Esophagus muscularis mucosa (tissue), 3 donors: ENCODE data around the gene LRRC7.

ENCODE experiments used
- POLR2A ChIP-seq: fragments of 450-650 bp; IDR thresholded peaks from one replicate; pipeline ENCODE4 v1.6.1; 2017; ENCODE audit warnings: antibody characterized with exemption, moderate library complexity, mild to moderate bottlenecking, low read depth
- POLR2AphosphoS5 ChIP-seq, 2 donors: sonication (generic); formaldehyde crosslinking; IDR thresholded peaks; one replicate each; pipeline ENCODE4 v1.6.1; 2017; ENCODE audit warnings: antibody characterized with exemption in 2 of 2
- TF ChIP-seq, protein P1 (sequence below), 3 experiments: fragments of 200-600 bp in 2 of 3; fragments of 450-650 bp in 1 of 3; sonication (generic) in 2 of 3; IDR thresholded peaks; one replicate each; pipeline ENCODE4 v1.5.1; 2017 to 2019; ENCODE audit warnings: antibody characterized with exemption in 3 of 3, mild to moderate bottlenecking in 2 of 3, moderate library complexity in 1 of 3

DNA sequence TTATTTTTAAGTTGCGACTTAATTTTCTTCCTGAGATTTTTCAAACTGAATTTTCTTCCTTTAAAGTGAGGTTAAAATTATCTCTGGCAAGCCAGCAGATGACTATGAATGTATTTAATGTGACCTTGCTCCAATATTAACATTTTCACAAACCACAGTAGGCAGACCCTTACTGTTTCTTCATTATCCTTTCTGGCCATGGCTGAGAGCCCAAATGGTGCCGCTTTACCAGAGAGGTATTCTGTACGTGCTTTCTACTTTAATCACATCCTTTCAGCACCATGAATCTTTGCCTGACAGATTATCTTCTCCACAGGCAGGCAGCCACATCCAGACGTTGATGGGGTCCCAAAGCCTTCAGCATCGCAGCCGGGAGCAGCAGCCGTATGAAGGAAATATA lies 508.0 kb downstream of the LRRC7 start:
- TF ChIP-seq, protein P1, sequence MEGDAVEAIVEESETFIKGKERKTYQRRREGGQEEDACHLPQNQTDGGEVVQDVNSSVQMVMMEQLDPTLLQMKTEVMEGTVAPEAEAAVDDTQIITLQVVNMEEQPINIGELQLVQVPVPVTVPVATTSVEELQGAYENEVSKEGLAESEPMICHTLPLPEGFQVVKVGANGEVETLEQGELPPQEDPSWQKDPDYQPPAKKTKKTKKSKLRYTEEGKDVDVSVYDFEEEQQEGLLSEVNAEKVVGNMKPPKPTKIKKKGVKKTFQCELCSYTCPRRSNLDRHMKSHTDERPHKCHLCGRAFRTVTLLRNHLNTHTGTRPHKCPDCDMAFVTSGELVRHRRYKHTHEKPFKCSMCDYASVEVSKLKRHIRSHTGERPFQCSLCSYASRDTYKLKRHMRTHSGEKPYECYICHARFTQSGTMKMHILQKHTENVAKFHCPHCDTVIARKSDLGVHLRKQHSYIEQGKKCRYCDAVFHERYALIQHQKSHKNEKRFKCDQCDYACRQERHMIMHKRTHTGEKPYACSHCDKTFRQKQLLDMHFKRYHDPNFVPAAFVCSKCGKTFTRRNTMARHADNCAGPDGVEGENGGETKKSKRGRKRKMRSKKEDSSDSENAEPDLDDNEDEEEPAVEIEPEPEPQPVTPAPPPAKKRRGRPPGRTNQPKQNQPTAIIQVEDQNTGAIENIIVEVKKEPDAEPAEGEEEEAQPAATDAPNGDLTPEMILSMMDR (IDR thresholded peaks at IDR 0.05), result no peak
- TF ChIP-seq POLR2A (no peak), POLR2AphosphoS5 (IDR thresholded peaks at IDR 0.05) (no peak)
